ENCODE data around the gene NRG3. TPM values are rescaled to one million over a fixed set of nuclear protein-coding genes. Genes with fewer than 3 reads are reported as not detected.

The NRG3 gene
- total RNA-seq, 1 experiment from 2014 or later = not detected

DNA sequence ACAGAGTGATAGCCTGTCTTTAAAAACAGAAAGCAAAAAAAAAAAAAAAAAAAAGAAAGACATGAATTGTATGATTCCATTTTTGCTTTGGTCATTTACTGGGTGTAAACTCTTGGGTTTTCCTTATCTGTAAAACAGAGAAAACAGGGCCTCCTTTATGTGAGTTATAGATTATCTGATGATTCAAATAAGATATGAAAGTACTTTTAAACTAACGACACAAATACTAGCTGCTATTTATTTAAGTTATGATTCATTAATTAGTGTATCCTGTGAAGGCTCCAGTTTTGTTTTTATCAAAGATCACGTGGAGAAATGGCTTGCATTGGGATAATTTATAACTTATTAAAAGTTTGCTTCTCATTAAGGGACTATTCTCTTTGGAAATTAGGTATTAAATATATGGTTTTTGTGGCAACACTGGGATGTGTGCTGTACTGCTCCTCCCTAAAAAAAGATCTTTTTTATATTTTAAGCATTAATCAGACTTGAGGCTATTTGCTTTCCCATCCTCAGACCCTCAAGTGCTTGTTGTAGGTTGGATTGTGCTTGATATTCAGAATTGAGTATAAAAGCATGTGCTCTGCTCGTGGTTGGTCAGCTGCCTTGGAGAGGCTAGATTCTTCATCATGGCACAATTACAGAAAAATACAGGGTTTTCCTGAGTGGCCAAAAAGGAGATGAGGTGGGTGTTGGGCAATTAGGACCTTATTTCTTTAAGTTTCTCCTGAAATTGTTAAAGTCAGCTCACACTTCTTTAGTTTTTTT is 39.9 kb downstream of the NRG3 start:
- Histone ChIP-seq H3K9me2 (ENCODE audit: insufficient read depth) (no peaks in the 10 kb centered on the region), H3K9me3 (ENCODE audit: control insufficient read depth in 1 of 2, insufficient read depth in 1 of 2, low read depth in 1 of 2, low read length in 2 of 2) (peaks cover 6 to 11% of the 10 kb centered on the region in 2 experiments; a peak in 2 of 4 replicates), H2AFZ (ENCODE audit: low read depth, low read length, poor library complexity, severe bottlenecking) (no peak overlapping the region), H3K36me3 (ENCODE audit: control insufficient read depth in 1 of 2, insufficient read depth in 2 of 2, low read length in 2 of 2) (no peaks in the 10 kb centered on the region), H3K4me3 (replicated peaks in 1 of 2; ENCODE audit: low read depth in 1 of 2, low read length in 2 of 2) (no peak overlapping the region), H3K9ac (ENCODE audit: low read length) (no peak overlapping the region), H4K20me1 (ENCODE audit: insufficient read depth) (no peaks in the 10 kb centered on the region), H3K79me2 (ENCODE audit: insufficient read depth, low read length) (no peaks in the 10 kb centered on the region), H3K4me1 (ENCODE audit: control insufficient read depth in 1 of 2, insufficient read depth in 2 of 2, low read length in 2 of 2) (no peaks in the 10 kb centered on the region), H3K4me2 (ENCODE audit: low read length) (no peak overlapping the region), H3K27ac (ENCODE audit: low read depth, low read length) (no peak overlapping the region), H3K27me3 (ENCODE audit: insufficient read depth, low read length) (no peaks in the 10 kb centered on the region)
- no peak for DNase-seq (ENCODE audit: low read depth, low spot score)
- BruUV-seq (replicated peaks) = no TSS peak
- RAD21 ChIA-PET (ENCODE audit: low non-redundant PET in 1 of 2, low total read pairs in 2 of 2, uncharacterized antibody in 2 of 2, unreplicated experiment in 2 of 2) = no interaction called here
- TF ChIP-seq CEBPB (IDR thresholded peaks at IDR 0.05; ENCODE audit: low read depth) (no peak), EGR1 (IDR thresholded peaks at IDR 0.05; ENCODE audit: low read depth) (no peak), RAD21 (IDR thresholded peaks at IDR 0.05; ENCODE audit: low read depth) (no peak), ZNF274 (IDR thresholded peaks at IDR 0.05; ENCODE audit: low read depth, low read length) (no peak), EZH2phosphoT487 (IDR thresholded peaks at IDR 0.05; ENCODE audit: borderline replicate concordance) (no peak), CBX3 (IDR thresholded peaks at IDR 0.05; ENCODE audit: low read depth) (no peak), SRF (IDR thresholded peaks at IDR 0.05; ENCODE audit: low read depth) (no peak), JUND (IDR thresholded peaks at IDR 0.05) (no peak), YY1 (IDR thresholded peaks at IDR 0.05; ENCODE audit: extremely low read depth, insufficient replicate concordance, low read depth, low read length) (no peak)
- TF ChIP-seq, protein P1, sequence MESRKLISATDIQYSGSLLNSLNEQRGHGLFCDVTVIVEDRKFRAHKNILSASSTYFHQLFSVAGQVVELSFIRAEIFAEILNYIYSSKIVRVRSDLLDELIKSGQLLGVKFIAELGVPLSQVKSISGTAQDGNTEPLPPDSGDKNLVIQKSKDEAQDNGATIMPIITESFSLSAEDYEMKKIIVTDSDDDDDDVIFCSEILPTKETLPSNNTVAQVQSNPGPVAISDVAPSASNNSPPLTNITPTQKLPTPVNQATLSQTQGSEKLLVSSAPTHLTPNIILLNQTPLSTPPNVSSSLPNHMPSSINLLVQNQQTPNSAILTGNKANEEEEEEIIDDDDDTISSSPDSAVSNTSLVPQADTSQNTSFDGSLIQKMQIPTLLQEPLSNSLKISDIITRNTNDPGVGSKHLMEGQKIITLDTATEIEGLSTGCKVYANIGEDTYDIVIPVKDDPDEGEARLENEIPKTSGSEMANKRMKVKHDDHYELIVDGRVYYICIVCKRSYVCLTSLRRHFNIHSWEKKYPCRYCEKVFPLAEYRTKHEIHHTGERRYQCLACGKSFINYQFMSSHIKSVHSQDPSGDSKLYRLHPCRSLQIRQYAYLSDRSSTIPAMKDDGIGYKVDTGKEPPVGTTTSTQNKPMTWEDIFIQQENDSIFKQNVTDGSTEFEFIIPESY (IDR thresholded peaks at IDR 0.05; ENCODE audit: extremely low read depth, insufficient replicate concordance, low read length) = no peak
- TF ChIP-seq, protein P2, sequence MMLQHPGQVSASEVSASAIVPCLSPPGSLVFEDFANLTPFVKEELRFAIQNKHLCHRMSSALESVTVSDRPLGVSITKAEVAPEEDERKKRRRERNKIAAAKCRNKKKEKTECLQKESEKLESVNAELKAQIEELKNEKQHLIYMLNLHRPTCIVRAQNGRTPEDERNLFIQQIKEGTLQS (IDR thresholded peaks at IDR 0.05) = no peak
- TF ChIP-seq, protein P3, sequence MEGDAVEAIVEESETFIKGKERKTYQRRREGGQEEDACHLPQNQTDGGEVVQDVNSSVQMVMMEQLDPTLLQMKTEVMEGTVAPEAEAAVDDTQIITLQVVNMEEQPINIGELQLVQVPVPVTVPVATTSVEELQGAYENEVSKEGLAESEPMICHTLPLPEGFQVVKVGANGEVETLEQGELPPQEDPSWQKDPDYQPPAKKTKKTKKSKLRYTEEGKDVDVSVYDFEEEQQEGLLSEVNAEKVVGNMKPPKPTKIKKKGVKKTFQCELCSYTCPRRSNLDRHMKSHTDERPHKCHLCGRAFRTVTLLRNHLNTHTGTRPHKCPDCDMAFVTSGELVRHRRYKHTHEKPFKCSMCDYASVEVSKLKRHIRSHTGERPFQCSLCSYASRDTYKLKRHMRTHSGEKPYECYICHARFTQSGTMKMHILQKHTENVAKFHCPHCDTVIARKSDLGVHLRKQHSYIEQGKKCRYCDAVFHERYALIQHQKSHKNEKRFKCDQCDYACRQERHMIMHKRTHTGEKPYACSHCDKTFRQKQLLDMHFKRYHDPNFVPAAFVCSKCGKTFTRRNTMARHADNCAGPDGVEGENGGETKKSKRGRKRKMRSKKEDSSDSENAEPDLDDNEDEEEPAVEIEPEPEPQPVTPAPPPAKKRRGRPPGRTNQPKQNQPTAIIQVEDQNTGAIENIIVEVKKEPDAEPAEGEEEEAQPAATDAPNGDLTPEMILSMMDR (IDR thresholded peaks at IDR 0.05 in 2 of 3, conservative IDR thresholded peaks at IDR 0.05 in 1 of 3; ENCODE audit: borderline replicate concordance in 1 of 3, insufficient read depth in 1 of 3, low read depth in 2 of 3, low read length in 2 of 3) = no peak
- TF ChIP-seq, protein P4, sequence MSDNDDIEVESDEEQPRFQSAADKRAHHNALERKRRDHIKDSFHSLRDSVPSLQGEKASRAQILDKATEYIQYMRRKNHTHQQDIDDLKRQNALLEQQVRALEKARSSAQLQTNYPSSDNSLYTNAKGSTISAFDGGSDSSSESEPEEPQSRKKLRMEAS (IDR thresholded peaks at IDR 0.05) = no peak
- no peak for ATAC-seq
- intact Hi-C loops (cut with micrococcal nuclease) = no loop called here
- CTCF ChIA-PET = no interaction called here
- POLR2A ChIA-PET = no interaction called here
